H9 (cell line): ENCODE results near the gene ZSCAN31. TPM values are rescaled to one million over a fixed set of nuclear protein-coding genes. Genes with fewer than 3 reads are reported as not detected.
"Not testable (repeated sequence)": the region's sequence is repeated elsewhere in the genome, so short reads cannot be mapped to it uniquely, and the experiment has no call there.

ENCODE experiments used
- DNase-seq: peaks from one replicate; pipeline ENCODE4 v3.0.0-alpha.2; 2017
- H2AFZ ChIP-seq: one replicate; pipeline ENCODE4 v1.6.1; 2013; ENCODE audit warnings: mild to moderate bottlenecking, low read length, control low read depth, moderate library complexity
- H2AK5ac ChIP-seq: 2 replicates; pipeline ENCODE4 v1.6.1; 2013; ENCODE audit warnings: low read length, control low read depth, mixed read lengths; ENCODE audit not compliant: insufficient read length
- H2BK120ac ChIP-seq: one replicate; pipeline ENCODE4 v1.6.1; 2013; ENCODE audit warnings: low read depth, mild to moderate bottlenecking, low read length, control low read depth, inconsistent platforms; ENCODE audit not compliant: poor library complexity, severe bottlenecking
- H2BK12ac ChIP-seq: 2 replicates; pipeline ENCODE4 v1.6.1; 2013; ENCODE audit warnings: low read length, control low read depth, mixed read lengths, low read depth; ENCODE audit not compliant: insufficient read length
- H2BK15ac ChIP-seq: 2 replicates; pipeline ENCODE4 v1.6.1; 2013; ENCODE audit warnings: low read depth, low read length, control low read depth
- H2BK20ac ChIP-seq: one replicate; pipeline ENCODE4 v1.6.1; 2013; ENCODE audit warnings: low read depth, mild to moderate bottlenecking, low read length, control low read depth, inconsistent platforms; ENCODE audit not compliant: poor library complexity, severe bottlenecking
- H2BK5ac ChIP-seq: 2 replicates; pipeline ENCODE4 v1.6.1; 2013; ENCODE audit warnings: low read length, control low read depth, mixed read lengths; ENCODE audit not compliant: insufficient read length
- H3K14ac ChIP-seq: 2 replicates; pipeline ENCODE4 v1.6.1; 2013; ENCODE audit warnings: low read length, control low read depth; ENCODE audit not compliant: insufficient read depth
- H3K18ac ChIP-seq: 2 replicates; pipeline ENCODE4 v1.6.1; 2013; ENCODE audit warnings: low read depth, mild to moderate bottlenecking, mixed read lengths, low read length, control low read depth; ENCODE audit not compliant: insufficient read length
- H3K23ac ChIP-seq: 2 replicates; pipeline ENCODE4 v1.6.1; 2013; ENCODE audit warnings: low read length, control low read depth, mixed read lengths, low read depth; ENCODE audit not compliant: insufficient read length
- H3K23me2 ChIP-seq: 2 replicates; pipeline ENCODE4 v1.6.1; 2013; ENCODE audit warnings: low read depth, mild to moderate bottlenecking, mixed read lengths, low read length, control low read depth; ENCODE audit not compliant: insufficient read length, poor library complexity, severe bottlenecking
- H3K27ac ChIP-seq: 2 replicates; pipeline ENCODE4 v1.5.1; 2013; ENCODE audit warnings: low read length, control low read depth, mixed read lengths, low read depth; ENCODE audit not compliant: insufficient read length
- H3K27me3 ChIP-seq: 2 replicates; pipeline ENCODE4 v1.6.1; 2013; ENCODE audit warnings: low read length, control low read depth, inconsistent platforms; ENCODE audit not compliant: insufficient read depth
- H3K4ac ChIP-seq: 2 replicates; pipeline ENCODE4 v1.6.1; 2013; ENCODE audit warnings: low read depth, mild to moderate bottlenecking, control low read depth, inconsistent platforms, low read length, moderate library complexity
- H3K4me1 ChIP-seq: 2 replicates; pipeline ENCODE4 v1.6.1; 2013; ENCODE audit warnings: low read length, control low read depth, inconsistent platforms; ENCODE audit not compliant: insufficient read depth
- H3K4me2 ChIP-seq: 2 replicates; pipeline ENCODE4 v1.6.1; 2013; ENCODE audit warnings: low read length, control low read depth, mixed read lengths; ENCODE audit not compliant: insufficient read length, insufficient read depth
- H3K56ac ChIP-seq: 2 replicates; pipeline ENCODE4 v1.6.1; 2013; ENCODE audit warnings: low read depth, mild to moderate bottlenecking, mixed read lengths, low read length, control low read depth; ENCODE audit not compliant: insufficient read length
- H3K79me1 ChIP-seq: 2 replicates; pipeline ENCODE4 v1.6.1; 2013; ENCODE audit warnings: low read depth, mild to moderate bottlenecking, moderate library complexity, low read length, control low read depth, inconsistent platforms; ENCODE audit not compliant: insufficient read depth, poor library complexity, severe bottlenecking
- H3K79me2 ChIP-seq: 2 replicates; pipeline ENCODE4 v1.6.1; 2013; ENCODE audit warnings: low read length, control low read depth, inconsistent platforms; ENCODE audit not compliant: insufficient read depth
- H3K9ac ChIP-seq: 2 replicates; pipeline ENCODE4 v1.6.1; 2013; ENCODE audit warnings: low read length, control low read depth, mixed read lengths; ENCODE audit not compliant: insufficient read length; ENCODE audit errors: extremely low read depth
- H3K9me3 ChIP-seq: one replicate; pipeline ENCODE4 v1.6.1; 2013; ENCODE audit warnings: low read depth, low read length, inconsistent platforms; ENCODE audit not compliant: control insufficient read depth
- H3T11ph ChIP-seq: one replicate; pipeline ENCODE4 v1.6.1; 2013; ENCODE audit warnings: mild to moderate bottlenecking, low read length, control low read depth, inconsistent platforms
- H4K20me1 ChIP-seq: one replicate; pipeline ENCODE4 v1.6.1; 2013; ENCODE audit not compliant: control insufficient read depth, insufficient read length, insufficient read depth
- H4K5ac ChIP-seq: 2 replicates; pipeline ENCODE4 v1.6.1; 2013; ENCODE audit warnings: low read depth, mild to moderate bottlenecking, mixed read lengths, low read length, control low read depth; ENCODE audit not compliant: insufficient read length
- H4K8ac ChIP-seq: replicated peaks from 2 replicates; pipeline ENCODE4 v1.6.1; 2013; ENCODE audit warnings: low read length, control low read depth, mixed read lengths, low read depth; ENCODE audit not compliant: insufficient read length
- H4K91ac ChIP-seq: 2 replicates; pipeline ENCODE4 v1.6.1; 2013; ENCODE audit warnings: low read depth, mild to moderate bottlenecking, moderate library complexity, mixed read lengths, low read length, control low read depth; ENCODE audit not compliant: insufficient read length
- H3K27ac Mint-ChIP-seq, 3 experiments: 2 replicates in 2 of 3; 3 replicates in 1 of 3; pipeline ENCODE4 v1.8.0; 2020 to 2021; ENCODE audit warnings: mixed read lengths in 3 of 3, mild to moderate bottlenecking in 1 of 3, moderate library complexity in 1 of 3
- H3K27me3 Mint-ChIP-seq: 2 replicates; pipeline ENCODE4 v1.8.0; 2021; ENCODE audit warnings: low read depth, mild to moderate bottlenecking, moderate library complexity, mixed read lengths
- H3K36me3 Mint-ChIP-seq, 3 experiments: 2 replicates in 2 of 3; 3 replicates in 1 of 3; pipeline ENCODE4 v1.8.0; 2020 to 2021; ENCODE audit warnings: low read depth in 3 of 3, mixed read lengths in 3 of 3; ENCODE audit not compliant: insufficient read depth in 1 of 3
- H3K4me1 Mint-ChIP-seq, 2 experiments: 2 replicates each; pipeline ENCODE4 v1.8.0; 2020; ENCODE audit warnings: mixed read lengths in 2 of 2
- H3K4me3 Mint-ChIP-seq, 2 experiments: 2 replicates in 1 of 2; 3 replicates in 1 of 2; pipeline ENCODE4 v1.8.0; 2020 to 2021; ENCODE audit warnings: mild to moderate bottlenecking in 2 of 2, mixed read lengths in 2 of 2, moderate library complexity in 1 of 2
- H3K9me3 Mint-ChIP-seq, 2 experiments: 2 replicates in 1 of 2; 3 replicates in 1 of 2; pipeline ENCODE4 v1.8.0; 2020; ENCODE audit warnings: mild to moderate bottlenecking in 2 of 2, mixed read lengths in 2 of 2, moderate library complexity in 1 of 2
- CTCF ChIP-seq: fragments of 200-600 bp; sonication (generic); conservative IDR thresholded peaks from 3 replicates; pipeline ENCODE4 v1.8.0; 2021; ENCODE audit warnings: antibody characterized with exemption, mild to moderate bottlenecking
- WGBS: extraction: QIAGEN DNeasy Blood & Tissue Kit; methylation state at CpG from one replicate; pipeline ENCODE4 v1.1.7; 2013; ENCODE audit warnings: missing lambda C conversion rate, low lambda C conversion rate, mixed read lengths; ENCODE audit not compliant: insufficient read length; ENCODE audit errors: extremely low coverage; 5-methylcytosine and 5-hydroxymethylcytosine counted together
- total RNA-seq: library from RNA; stranded (reverse); gene quantifications from 2 replicates; pipeline ENCODE4 v1.2.1, GENCODE V29; 2021

Gene ZSCAN31
- total RNA-seq, 1 experiment from 2014 or later, result 7.1 TPM

GRCh38 chr6:28360961-28361360 lies 25.0 kb upstream of the ZSCAN31 start:
- H4K8ac ChIP-seq, result no peak overlapping the region
- no peaks in the 10 kb centered on the region for H3K9me3 ChIP-seq
- Mint-ChIP-seq H3K27ac (no peak overlapping the region), H3K27me3 (no peaks in the 10 kb centered on the region), H3K36me3 (peaks cover 18 to 40% (median 36%) of the 10 kb centered on the region in 3 experiments), H3K4me1 (peaks cover 5 to 9% of the 10 kb centered on the region in 2 experiments), H3K9me3 (peaks cover 0 to 3% of the 10 kb centered on the region in 2 experiments; a peak in 2 of 5 replicates), H3K4me3 (no peak overlapping the region)
- H3K4me1 ChIP-seq, result peaks cover 2% of the 10 kb centered on the region; the same call in 1 of the 2 replicates
- H3K9ac ChIP-seq, result no peak overlapping the region
- no peak overlapping the region for H3K14ac ChIP-seq
- no peaks in the 10 kb centered on the region for H3K79me1 ChIP-seq
- no peak overlapping the region for H2AK5ac ChIP-seq
- H2BK20ac ChIP-seq, result no peak overlapping the region
- H3K18ac ChIP-seq, result no peak overlapping the region
- no peaks in the 10 kb centered on the region for H3K79me2 ChIP-seq
- no peak overlapping the region for H3K56ac ChIP-seq
- no peak for DNase-seq
- no peaks in the 10 kb centered on the region for H4K20me1 ChIP-seq
- no peak overlapping the region for H2BK5ac ChIP-seq
- no peak overlapping the region for H2BK120ac ChIP-seq
- no peak overlapping the region for H3K4me2 ChIP-seq
- H3K27ac ChIP-seq, result no peak overlapping the region
- no peak overlapping the region for H4K5ac ChIP-seq
- no peak overlapping the region for H3K23ac ChIP-seq
- H2AFZ ChIP-seq, result no peak overlapping the region
- no peak overlapping the region for H3T11ph ChIP-seq
- H2BK15ac ChIP-seq, result no peak overlapping the region
- H2BK12ac ChIP-seq, result no peak overlapping the region
- WGBS, result no CpG with 5 or more reads among the region's 2 CpGs
- no peaks in the 10 kb centered on the region for H3K23me2 ChIP-seq
- TF ChIP-seq CTCF, result no peak
- H4K91ac ChIP-seq, result no peak overlapping the region
- no peak overlapping the region for H3K4ac ChIP-seq
- H3K27me3 ChIP-seq, result no peaks in the 10 kb centered on the region

GRCh38 chr6:28359562-28359961 lies 23.6 kb upstream of the ZSCAN31 start:
- peaks cover 10 to 27% (median 23%) of the 10 kb centered on the region in 3 experiments for H3K36me3 Mint-ChIP-seq
- H3K23me2 ChIP-seq, H3K56ac ChIP-seq, H3K9me3 ChIP-seq, H3K4ac ChIP-seq, H3K4me1 ChIP-seq, H3K18ac ChIP-seq, H3K79me2 ChIP-seq, H2BK120ac ChIP-seq, H3K79me1 ChIP-seq, H3K27me3 Mint-ChIP-seq, H3K14ac ChIP-seq, H2BK5ac ChIP-seq, H4K91ac ChIP-seq, H3K4me2 ChIP-seq, H3K23ac ChIP-seq, H4K8ac ChIP-seq, H3K4me3 Mint-ChIP-seq, H4K5ac ChIP-seq, H2BK15ac ChIP-seq, DNase-seq, H3T11ph ChIP-seq, H2BK12ac ChIP-seq, H4K20me1 ChIP-seq, H3K9ac ChIP-seq, H2AFZ ChIP-seq, H3K27me3 ChIP-seq, H2AK5ac ChIP-seq, H3K27ac ChIP-seq, H2BK20ac ChIP-seq, H3K9me3 Mint-ChIP-seq, H3K27ac Mint-ChIP-seq: not testable (repeated sequence)
- no CpG with 5 or more reads among the region's 16 CpGs for WGBS
- H3K4me1 Mint-ChIP-seq, result peaks cover 12 to 17% of the 10 kb centered on the region in 2 experiments
